Neural crest cell (in vitro differentiated cells): ENCODE results near the gene NUP98. TPM values are rescaled to one million over a fixed set of nuclear protein-coding genes. Genes with fewer than 3 reads are reported as not detected.
"Not testable (repeated sequence)": the region's sequence is repeated elsewhere in the genome, so short reads cannot be mapped to it uniquely, and the experiment has no call there.

Experiments used
- DNase-seq: peaks from one replicate; pipeline ENCODE4 v3.0.0; 2021; ENCODE audit warnings: low read depth, mixed read lengths, low spot score
- H3K27ac Mint-ChIP-seq: one replicate; pipeline ENCODE4 v1.8.0; 2021; ENCODE audit warnings: mild to moderate bottlenecking, mixed read lengths; ENCODE audit not compliant: unreplicated experiment
- H3K27me3 Mint-ChIP-seq: 2 replicates; pipeline ENCODE4 v1.8.0; 2021; ENCODE audit warnings: low read depth, mild to moderate bottlenecking, mixed read lengths
- H3K36me3 Mint-ChIP-seq: 2 replicates; pipeline ENCODE4 v1.8.0; 2021; ENCODE audit warnings: low read depth, mild to moderate bottlenecking, mixed read lengths
- H3K4me1 Mint-ChIP-seq: 2 replicates; pipeline ENCODE4 v1.8.0; 2021; ENCODE audit warnings: mixed read lengths
- H3K4me3 Mint-ChIP-seq: one replicate; pipeline ENCODE4 v1.8.0; 2021; ENCODE audit warnings: mild to moderate bottlenecking, mixed read lengths
- H3K9me3 Mint-ChIP-seq: 2 replicates; pipeline ENCODE4 v1.8.0; 2021; ENCODE audit warnings: mixed read lengths
- CTCF ChIP-seq: fragments of 200-600 bp; sonication (generic); conservative IDR thresholded peaks from 2 replicates; pipeline ENCODE4 v1.5.0; 2021; ENCODE audit warnings: antibody characterized with exemption, mild to moderate bottlenecking
- total RNA-seq: library from RNA; stranded (reverse); gene quantifications from 2 replicates; pipeline ENCODE4 v1.2.1, GENCODE V29; 2021

NUP98 gene
- total RNA-seq, 1 donor from 2014 or later, result 96.8 TPM

DNA sequence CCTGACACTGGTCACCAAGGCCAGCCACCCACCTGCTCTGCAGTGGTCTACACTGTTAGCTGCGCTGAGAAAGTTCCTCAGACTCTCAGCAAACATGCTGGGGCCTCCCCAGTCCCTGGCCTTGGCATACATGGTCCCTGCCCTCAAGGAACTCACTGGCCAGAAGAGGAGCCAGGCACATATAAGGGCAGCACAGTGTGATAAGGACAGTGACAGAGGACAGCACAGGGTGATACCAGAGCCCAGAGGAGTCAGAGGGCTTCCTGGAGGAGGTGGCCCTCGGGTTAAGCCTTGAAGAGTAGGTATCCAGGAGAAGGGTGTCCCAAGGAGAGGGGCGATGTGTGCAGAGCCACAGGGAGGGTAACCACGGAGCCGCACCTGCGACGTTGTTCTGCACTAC is 151.8 kb downstream of the NUP98 start:
- no peak overlapping the region for H3K4me3 Mint-ChIP-seq
- H3K27me3 Mint-ChIP-seq, result peaks cover 41% of the 10 kb centered on the region
- no peak for DNase-seq
- H3K36me3 Mint-ChIP-seq, result no peaks in the 10 kb centered on the region
- H3K27ac Mint-ChIP-seq, result no peak overlapping the region
- H3K9me3 Mint-ChIP-seq, result no peaks in the 10 kb centered on the region
- peaks cover 5% of the 10 kb centered on the region for H3K4me1 Mint-ChIP-seq
- no peak for TF ChIP-seq CTCF

GRCh38 chr11:3644817-3645235 is 152.5 kb downstream of the NUP98 start, which contains the start of gene ART1:
Gene ART1 (plus strand): TSS chr11:3645128. CDS start chr11:3659214, 14,086 bp downstream.
- H3K27me3 Mint-ChIP-seq, result peaks cover 34% of the 10 kb centered on the region
- H3K4me3 Mint-ChIP-seq, result peak within 1 kb of the TSS; percentile 44
- no peak for TF ChIP-seq CTCF
- H3K9me3 Mint-ChIP-seq, result no peaks in the 10 kb centered on the region
- no peak within 1 kb of the TSS for H3K27ac Mint-ChIP-seq
- no peak for DNase-seq
- peaks cover 5% of the 10 kb centered on the region for H3K4me1 Mint-ChIP-seq
- no peaks in the 10 kb centered on the region for H3K36me3 Mint-ChIP-seq

- not testable (repeated sequence) for DNase-seq, H3K36me3 Mint-ChIP-seq, H3K27ac Mint-ChIP-seq, H3K9me3 Mint-ChIP-seq, H3K4me1 Mint-ChIP-seq
- Mint-ChIP-seq H3K4me3 (peak overlapping the region; percentile 92), H3K27me3 (peaks cover 17% of the 10 kb centered on the region)
These were observed 154.2 kb downstream of the NUP98 start for GRCh38 chr11:3643102-3643546.

DNA sequence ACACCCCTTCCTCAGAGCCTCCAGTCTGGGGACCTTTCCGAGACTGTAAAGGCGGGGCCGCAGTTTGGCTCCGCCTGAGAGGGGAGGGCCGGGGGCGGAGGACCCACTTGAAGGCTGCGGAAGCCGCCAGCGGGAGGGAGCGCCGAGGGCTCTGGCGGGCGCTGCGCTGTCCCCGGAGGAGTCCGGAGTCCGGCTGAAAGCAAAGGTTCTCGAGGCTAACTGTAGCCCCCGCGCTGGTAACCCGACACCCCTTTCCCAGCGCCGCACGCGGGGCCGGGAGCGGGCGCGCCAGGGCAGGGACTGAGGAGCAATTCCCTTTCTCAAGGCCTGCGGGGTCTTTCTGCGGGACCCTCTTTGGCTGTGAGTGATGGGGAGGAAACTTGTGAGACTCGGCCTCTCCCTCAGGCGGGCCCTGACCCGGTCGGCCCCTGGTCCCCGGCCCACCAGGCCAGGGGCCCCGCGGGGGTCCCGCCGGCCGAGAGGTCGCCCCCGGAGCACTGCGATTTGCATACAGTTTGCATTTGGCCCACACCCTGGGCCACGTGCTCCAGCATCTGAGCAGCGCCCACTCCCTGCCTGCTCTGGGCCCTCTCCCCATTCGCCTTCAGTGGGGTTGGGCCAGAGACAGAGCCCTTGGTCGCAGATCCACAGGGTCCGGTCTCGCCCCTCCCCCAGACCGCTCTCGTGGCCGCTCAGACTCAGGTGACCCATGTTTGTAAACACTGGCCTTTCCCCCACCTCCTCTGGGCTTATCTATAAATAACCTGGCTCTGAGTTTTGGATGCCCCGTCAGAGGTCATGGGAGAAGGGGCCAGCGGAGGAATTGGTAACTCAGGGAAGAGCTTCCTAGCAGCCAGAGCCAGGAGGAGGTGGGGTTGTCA is 155.0 kb downstream of the NUP98 start:
- Mint-ChIP-seq H3K27ac (peak overlapping the region; percentile 95), H3K4me1 (peaks cover 5% of the 10 kb centered on the region), H3K36me3 (no peaks in the 10 kb centered on the region), H3K27me3 (peaks cover 14% of the 10 kb centered on the region), H3K4me3 (peak overlapping the region; percentile 92), H3K9me3 (no peaks in the 10 kb centered on the region)
- no peak for TF ChIP-seq CTCF
- peak; percentile 84 for DNase-seq

DNA sequence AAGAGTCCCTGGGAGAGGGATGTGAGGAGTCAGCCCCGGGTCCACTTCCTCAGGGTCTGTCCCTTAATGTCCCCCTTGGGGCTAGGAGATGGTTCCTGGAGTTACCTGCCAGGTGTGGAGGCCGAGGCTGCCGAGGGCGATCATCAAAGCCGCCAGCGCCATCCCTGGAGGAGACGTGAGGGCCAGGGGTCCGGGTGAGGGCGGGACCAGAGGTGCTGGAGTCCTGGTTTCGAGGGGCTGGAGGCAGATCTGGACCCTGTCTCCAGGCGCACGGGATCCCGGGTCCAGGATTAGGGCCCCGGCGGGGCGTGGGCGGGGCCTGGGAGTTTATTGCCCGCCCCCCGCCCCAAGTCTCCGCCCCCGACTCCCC is 155.7 kb downstream of the NUP98 start, which contains the start of gene ART5:
TSS of gene ART5 (minus strand) at position 292 of the 370 bp plus-strand sequence. CDS start at position 162, 130 bp downstream.
- no peak for DNase-seq
- Mint-ChIP-seq H3K36me3 (no peaks in the 10 kb centered on the region), H3K27me3 (peaks cover 11% of the 10 kb centered on the region), H3K4me3 (peak within 1 kb of the TSS; percentile 92), H3K27ac (peak within 1 kb of the TSS; percentile 95), H3K4me1 (peaks cover 5% of the 10 kb centered on the region), H3K9me3 (no peaks in the 10 kb centered on the region)
- no peak for TF ChIP-seq CTCF

- Mint-ChIP-seq H3K27me3 (peaks cover 11% of the 10 kb centered on the region), H3K27ac (no peak overlapping the region)
These were observed 156.2 kb downstream of the NUP98 start for GRCh38 chr11:3641191-3641590.

More at GRCh38 chr11:3641191-3641590, 156.2 kb downstream of the NUP98 start:
- Mint-ChIP-seq H3K4me1 (peaks cover 5% of the 10 kb centered on the region), H3K9me3 (no peaks in the 10 kb centered on the region), H3K36me3 (no peaks in the 10 kb centered on the region), H3K4me3 (peak overlapping the region; percentile 73)
- DNase-seq, result no peak
- TF ChIP-seq CTCF, result no peak
